Esophagus (tissue), 2 donors: ENCODE measurements around the gene TMED8. TPM values are rescaled to one million over a fixed set of nuclear protein-coding genes. Genes with fewer than 3 reads are reported as not detected.
A peak's percentile ranks its signal among the peaks of the same experiment; 100 is the strongest.

Experiments
- H3K27ac ChIP-seq, 2 donors: one replicate each; pipeline ENCODE4 v1.5.1; 2013; ENCODE audit warnings: low read depth in 2 of 2, mild to moderate bottlenecking in 2 of 2, inconsistent platforms in 1 of 2, low read length in 1 of 2, moderate library complexity in 1 of 2
- H3K27me3 ChIP-seq, 2 donors: one replicate each; pipeline ENCODE4 v1.6.1; 2013; ENCODE audit warnings: low read length in 2 of 2, control low read depth in 1 of 2, mild to moderate bottlenecking in 1 of 2; ENCODE audit not compliant: insufficient read depth in 2 of 2, control insufficient read depth in 1 of 2
- H3K36me3 ChIP-seq, 2 donors: one replicate each; pipeline ENCODE4 v1.6.1; 2013; ENCODE audit warnings: low read length in 1 of 2; ENCODE audit not compliant: control insufficient read depth in 2 of 2, insufficient read depth in 2 of 2
- H3K4me1 ChIP-seq, 2 donors: one replicate each; pipeline ENCODE4 v1.6.1; 2013; ENCODE audit warnings: low read length in 1 of 2; ENCODE audit not compliant: control insufficient read depth in 2 of 2, insufficient read depth in 2 of 2
- H3K4me3 ChIP-seq, 2 donors: one replicate each; pipeline ENCODE4 v1.5.1; 2013; ENCODE audit warnings: low read length in 2 of 2, mild to moderate bottlenecking in 2 of 2, low read depth in 1 of 2, moderate library complexity in 1 of 2
- H3K9me3 ChIP-seq, 2 donors: one replicate each; pipeline ENCODE4 v1.6.1; 2013; ENCODE audit warnings: mild to moderate bottlenecking in 2 of 2, low read depth in 1 of 2, low read length in 1 of 2, moderate library complexity in 1 of 2; ENCODE audit not compliant: control insufficient read depth in 2 of 2, insufficient read depth in 1 of 2
- WGBS, 2 donors: extraction: QIAGEN DNeasy Blood & Tissue Kit; methylation state at CpG; one replicate each; pipeline ENCODE4 v1.1.7; 2013; 5-methylcytosine and 5-hydroxymethylcytosine counted together
- polyA plus RNA-seq, 2 donors: library from polyadenylated mRNA; stranded (reverse); fragments of 200-250 nt; gene quantifications; one replicate each; pipeline ENCODE4 v1.2.3, GENCODE V29; 2013
- donor health status: healthy with polysubstance abuse.
- donor health status: Bipolar disorder and iron deficiency.

Gene TMED8
- polyA plus RNA-seq, 2 donors, result 1.5 to 2.0 TPM

GRCh38 chr14:77329872-77330271, 47.0 kb downstream of the TMED8 start:
- Histone ChIP-seq H3K4me1 (no peaks in the 10 kb centered on the region), H3K27ac (no peak overlapping the region), H3K4me3 (no peak overlapping the region), H3K36me3 (no peaks in the 10 kb centered on the region), H3K9me3 (no peaks in the 10 kb centered on the region), H3K27me3 (no peaks in the 10 kb centered on the region)
- WGBS, 2 donors, result 84 to 89% methylated on average over 7 of the region's 7 CpGs

GRCh38 chr14:77327111-77327510, 49.8 kb downstream of the TMED8 start:
- Histone ChIP-seq H3K27ac (no peak overlapping the region), H3K4me1 (peaks cover 0 to 5% of the 10 kb centered on the region in 2 donors), H3K4me3 (no peak overlapping the region), H3K36me3 (no peaks in the 10 kb centered on the region), H3K9me3 (no peaks in the 10 kb centered on the region), H3K27me3 (no peaks in the 10 kb centered on the region)
- whole genome bisulfite sequencing, 2 donors, result 98 to 100% methylated on average over 1 of the region's 1 CpG

GRCh38 chr14:77325746-77326094, 51.2 kb downstream of the TMED8 start:
- 87 to 97% methylated on average over 3 of the region's 3 CpGs for WGBS, 2 donors
- Histone ChIP-seq H3K36me3 (no peaks in the 10 kb centered on the region), H3K4me1 (peaks cover 0 to 5% of the 10 kb centered on the region in 2 donors), H3K27ac (no peak overlapping the region), H3K27me3 (no peaks in the 10 kb centered on the region), H3K4me3 (no peak overlapping the region), H3K9me3 (no peaks in the 10 kb centered on the region)

- no peaks in the 10 kb centered on the region for H3K27me3 ChIP-seq
- no peak overlapping the region for H3K27ac ChIP-seq
- 87 to 88% methylated on average over 11 of the region's 11 CpGs for WGBS, 2 donors
- H3K4me3 ChIP-seq, result no peak overlapping the region
- H3K4me1 ChIP-seq, result peaks cover 0 to 5% of the 10 kb centered on the region in 2 donors
- no peaks in the 10 kb centered on the region for H3K36me3 ChIP-seq
- no peaks in the 10 kb centered on the region for H3K9me3 ChIP-seq
Observed at GRCh38 chr14:77324816-77325745, 51.8 kb downstream of the TMED8 start.

- Histone ChIP-seq H3K4me1 (peaks cover 0 to 5% of the 10 kb centered on the region in 2 donors), H3K9me3 (no peaks in the 10 kb centered on the region), H3K4me3 (no peak overlapping the region), H3K36me3 (no peaks in the 10 kb centered on the region), H3K27me3 (no peaks in the 10 kb centered on the region), H3K27ac (no peak overlapping the region)
- WGBS, 2 donors, result 89 to 96% methylated on average over 3 of the region's 3 CpGs
Observed at GRCh38 chr14:77324289-77324688, 52.6 kb downstream of the TMED8 start.

- 86 to 96% methylated on average over 4 of the region's 4 CpGs for WGBS, 2 donors
- Histone ChIP-seq H3K9me3 (no peaks in the 10 kb centered on the region), H3K27ac (no peak overlapping the region)
Observed at GRCh38 chr14:77323571-77323970, 53.3 kb downstream of the TMED8 start.

GRCh38 chr14:77322951-77323350, 53.9 kb downstream of the TMED8 start:
- Histone ChIP-seq H3K27me3 (no peaks in the 10 kb centered on the region), H3K27ac (no peak overlapping the region), H3K4me1 (peaks cover 0 to 5% of the 10 kb centered on the region in 2 donors), H3K9me3 (no peaks in the 10 kb centered on the region), H3K4me3 (no peak overlapping the region), H3K36me3 (no peaks in the 10 kb centered on the region)
- WGBS, 2 donors, result 97 to 99% methylated on average over 5 of the region's 5 CpGs

More at GRCh38 chr14:77323571-77323970, 53.3 kb downstream of the TMED8 start:
- Histone ChIP-seq H3K27me3 (no peaks in the 10 kb centered on the region), H3K4me1 (peaks cover 0 to 5% of the 10 kb centered on the region in 2 donors), H3K4me3 (no peak overlapping the region), H3K36me3 (no peaks in the 10 kb centered on the region)

GRCh38 chr14:77322250-77322902, 54.5 kb downstream of the TMED8 start:
- Histone ChIP-seq H3K36me3 (no peaks in the 10 kb centered on the region), H3K4me1 (peaks cover 0 to 5% of the 10 kb centered on the region in 2 donors), H3K9me3 (no peaks in the 10 kb centered on the region), H3K27me3 (no peaks in the 10 kb centered on the region), H3K27ac (no peak overlapping the region), H3K4me3 (peak overlapping the region in 1 of 2 donors; percentile 79)
- WGBS, 2 donors, result 67 to 72% methylated on average over 5 of the region's 5 CpGs

GRCh38 chr14:77320238-77320935, 56.5 kb downstream of the TMED8 start, which contains the start of gene POMT2:
POMT2 (minus strand) TSS chr14:77320883; CDS start chr14:77320681, 202 bp downstream.
- H3K4me1 ChIP-seq, result peaks cover 0 to 5% of the 10 kb centered on the region in 2 donors
- H3K27me3 ChIP-seq, result no peaks in the 10 kb centered on the region
- no peaks in the 10 kb centered on the region for H3K9me3 ChIP-seq
- peak within 1 kb of the TSS; percentile 79 to 94 for H3K4me3 ChIP-seq
- WGBS, 2 donors, result 0 to 1% methylated on average over 54 to 69 of the region's 69 CpGs
- H3K36me3 ChIP-seq, result no peaks in the 10 kb centered on the region
- peak within 1 kb of the TSS; percentile 98 for H3K27ac ChIP-seq
